ENCODE measurements around the gene CREBBP. TPM values are rescaled to one million over a fixed set of nuclear protein-coding genes. Genes with fewer than 3 reads are reported as not detected.
"Not testable (repeated sequence)": the region's sequence is repeated elsewhere in the genome, so short reads cannot be mapped to it uniquely, and the experiment has no call there.

The CREBBP gene
- total and polyA plus RNA-seq, 2 experiments from 2014 or later, result 36.9 to 54.8 TPM

GRCh38 chr16:3715430-3715829 is 165.1 kb downstream of the CREBBP start (continued):
- TF ChIP-seq ZNF462 (CRISPR knock-in tag; IDR thresholded peaks at IDR 0.05), result no peak
- no peak for TF ChIP-seq NANOG (IDR thresholded peaks at IDR 0.05; ENCODE audit: borderline replicate concordance)
- TF ChIP-seq CREB1 (CRISPR knock-in tag; IDR thresholded peaks at IDR 0.05; ENCODE audit: low read depth), result no peak

GRCh38 chr16:3714378-3714777 is 166.1 kb downstream of the CREBBP start:
- H3K79me2 ChIP-seq (replicated peaks; ENCODE audit: insufficient read depth), result peaks cover 77% of the 10 kb centered on the region
- Mint-ChIP-seq H3K4me1 (peaks cover 35% of the 10 kb centered on the region), H3K27me3 (ENCODE audit: insufficient read depth, low read depth, poor library complexity) (peaks cover 12% of the 10 kb centered on the region), H3K36me3 (ENCODE audit: low read depth) (peaks cover 42% of the 10 kb centered on the region)
- H3F3A ChIP-seq (replicated peaks; ENCODE audit: low read depth); H3K4me3 Mint-ChIP-seq; H3K9me3 Mint-ChIP-seq; ATAC-seq; H3K9me2 ChIP-seq (ENCODE audit: insufficient read depth); H3K27ac Mint-ChIP-seq; DNase-seq (ENCODE audit: low spot score); H3K4me2 ChIP-seq; H2AFZ ChIP-seq; H3K27me3 ChIP-seq (ENCODE audit: insufficient read depth); H3K4me3 ChIP-seq; H3K36me3 ChIP-seq (ENCODE audit: insufficient read depth): not testable (repeated sequence)
- H4K20me1 ChIP-seq (replicated peaks; ENCODE audit: insufficient read depth), result peaks cover 44% of the 10 kb centered on the region
- H3K4me1 ChIP-seq (ENCODE audit: insufficient read depth), result peaks cover 27% of the 10 kb centered on the region
- H3K27ac ChIP-seq (ENCODE audit: low read depth), result peak overlapping the region; percentile 26; the same call in 1 of the 2 replicates
